HFFc6 (cell line): Measurements from ENCODE around the gene KIAA1755. TPM values are rescaled to one million over a fixed set of nuclear protein-coding genes. Genes with fewer than 3 reads are reported as not detected.

Experiments used
- DNase-seq: peaks from one replicate; pipeline ENCODE4 v3.0.0-alpha.2; 2018
- H3K27ac Mint-ChIP-seq: 2 replicates; pipeline ENCODE4 v1.8.0; 2020; ENCODE audit warnings: mild to moderate bottlenecking, mixed read lengths
- H3K27me3 Mint-ChIP-seq: 2 replicates; pipeline ENCODE4 v1.8.0; 2021; ENCODE audit warnings: mild to moderate bottlenecking, moderate library complexity, mixed read lengths; ENCODE audit not compliant: insufficient read depth
- H3K36me3 Mint-ChIP-seq: 2 replicates; pipeline ENCODE4 v1.8.0; 2021; ENCODE audit warnings: low read depth, mixed read lengths
- H3K4me1 Mint-ChIP-seq: 2 replicates; pipeline ENCODE4 v1.8.0; 2020; ENCODE audit warnings: low read depth, mixed read lengths
- H3K4me3 Mint-ChIP-seq: 2 replicates; pipeline ENCODE4 v1.8.0; 2020; ENCODE audit warnings: mild to moderate bottlenecking, moderate library complexity, mixed read lengths
- H3K9me3 Mint-ChIP-seq: 2 replicates; pipeline ENCODE4 v1.8.0; 2020; ENCODE audit warnings: mild to moderate bottlenecking, mixed read lengths
- total RNA-seq, 6 experiments: library from RNA; stranded (reverse); fragmentation: NEBNext Ultra II Directional; extraction: Animal tissue kit (Norgen Biotek cat#: 25700); gene quantifications; 2 replicates in 1 of 6; 3 replicates in 5 of 6; pipeline ENCODE4 v1.2.3, GENCODE V29; 2021
- TF ChIP-seq, protein P1 (sequence below): fragments of 200-600 bp; sonication (generic); IDR thresholded peaks from 2 replicates; pipeline ENCODE4 v1.5.0; 2021; ENCODE audit warnings: antibody characterized with exemption, mild to moderate bottlenecking

The KIAA1755 gene
- total RNA-seq, 6 experiments from 2014 or later: 1.2 to 4.4 (median 2.2) TPM

DNA sequence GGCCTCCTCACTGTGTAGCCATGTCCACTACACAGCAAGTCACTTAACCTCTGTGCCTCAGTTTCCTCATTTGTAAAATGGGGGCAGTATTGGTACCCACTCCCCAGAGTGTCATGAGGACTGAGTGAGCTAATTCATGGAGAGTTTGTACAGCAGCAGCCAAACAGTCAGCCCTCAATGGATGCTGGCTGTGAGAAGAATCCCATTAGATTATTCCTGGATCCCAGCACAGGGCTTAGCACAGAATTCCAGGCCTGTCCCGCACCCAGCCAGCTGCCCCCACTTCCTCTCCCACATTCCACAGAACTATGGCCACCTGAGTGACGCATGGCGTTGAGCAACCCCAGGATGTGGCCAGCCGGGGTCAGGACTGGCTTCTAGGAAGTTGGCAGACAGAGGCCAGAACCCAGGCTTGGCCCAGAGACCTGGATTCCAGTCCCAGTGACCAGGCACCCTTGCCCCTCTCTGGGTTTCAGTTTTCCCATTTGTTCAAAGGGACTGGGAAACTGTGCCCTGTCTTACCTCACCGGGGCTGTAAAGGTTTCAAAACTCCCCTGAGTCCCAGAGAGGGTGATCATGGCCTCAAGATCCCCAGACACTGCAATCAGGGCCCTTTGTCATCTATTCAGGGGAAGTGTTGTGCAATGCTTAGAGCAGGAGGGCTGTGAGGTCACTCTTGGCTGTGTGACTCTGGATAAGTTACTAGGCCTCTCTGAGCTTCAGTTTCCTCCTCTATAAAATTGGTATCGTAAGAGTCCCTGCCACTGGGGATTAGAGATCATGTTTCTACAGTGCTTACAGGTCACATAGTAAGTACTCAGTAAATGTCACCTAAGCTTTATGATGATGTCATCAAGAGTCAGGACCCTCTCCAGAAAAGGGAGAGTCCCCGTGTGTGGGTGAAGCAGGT lies 92.4 kb downstream of the KIAA1755 start:
- Mint-ChIP-seq H3K4me1 (peaks cover 100% of the 10 kb centered on the region), H3K27ac (peak overlapping the region; percentile 82), H3K4me3 (peak overlapping the region; percentile 53), H3K27me3 (no peaks in the 10 kb centered on the region), H3K36me3 (no peaks in the 10 kb centered on the region), H3K9me3 (no peaks in the 10 kb centered on the region)
- TF ChIP-seq, protein P1, sequence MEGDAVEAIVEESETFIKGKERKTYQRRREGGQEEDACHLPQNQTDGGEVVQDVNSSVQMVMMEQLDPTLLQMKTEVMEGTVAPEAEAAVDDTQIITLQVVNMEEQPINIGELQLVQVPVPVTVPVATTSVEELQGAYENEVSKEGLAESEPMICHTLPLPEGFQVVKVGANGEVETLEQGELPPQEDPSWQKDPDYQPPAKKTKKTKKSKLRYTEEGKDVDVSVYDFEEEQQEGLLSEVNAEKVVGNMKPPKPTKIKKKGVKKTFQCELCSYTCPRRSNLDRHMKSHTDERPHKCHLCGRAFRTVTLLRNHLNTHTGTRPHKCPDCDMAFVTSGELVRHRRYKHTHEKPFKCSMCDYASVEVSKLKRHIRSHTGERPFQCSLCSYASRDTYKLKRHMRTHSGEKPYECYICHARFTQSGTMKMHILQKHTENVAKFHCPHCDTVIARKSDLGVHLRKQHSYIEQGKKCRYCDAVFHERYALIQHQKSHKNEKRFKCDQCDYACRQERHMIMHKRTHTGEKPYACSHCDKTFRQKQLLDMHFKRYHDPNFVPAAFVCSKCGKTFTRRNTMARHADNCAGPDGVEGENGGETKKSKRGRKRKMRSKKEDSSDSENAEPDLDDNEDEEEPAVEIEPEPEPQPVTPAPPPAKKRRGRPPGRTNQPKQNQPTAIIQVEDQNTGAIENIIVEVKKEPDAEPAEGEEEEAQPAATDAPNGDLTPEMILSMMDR: no peak
- DNase-seq: peak; percentile 82

DNA sequence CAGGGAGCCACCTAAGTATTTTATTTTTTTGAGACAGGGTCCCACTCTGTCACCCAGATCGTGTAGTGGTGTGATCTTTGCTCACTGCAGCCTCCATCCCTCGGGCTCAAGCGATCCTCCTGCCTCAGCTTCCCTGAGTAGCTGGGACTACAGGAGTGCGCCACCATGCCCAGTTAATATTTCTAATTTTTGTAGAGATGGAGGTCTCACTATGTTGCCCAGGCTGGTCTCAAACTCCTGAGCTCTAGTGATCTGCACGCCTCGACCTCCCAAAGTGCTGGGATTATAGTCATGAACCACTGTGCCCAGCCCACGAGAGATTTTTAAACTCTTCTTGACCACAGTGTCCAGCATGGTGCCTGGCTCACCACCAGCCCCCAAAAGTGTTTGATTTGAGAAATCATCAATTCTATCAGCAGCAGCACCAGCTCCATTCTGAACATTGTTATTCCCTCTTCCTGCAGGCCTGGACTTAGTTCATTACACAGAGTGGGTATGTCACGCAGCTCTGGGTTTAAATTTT lies 93.1 kb downstream of the KIAA1755 start:
- no peaks in the 10 kb centered on the region for H3K9me3 Mint-ChIP-seq
- no peaks in the 10 kb centered on the region for H3K36me3 Mint-ChIP-seq
- peaks cover 100% of the 10 kb centered on the region for H3K4me1 Mint-ChIP-seq
- H3K27me3 Mint-ChIP-seq: no peaks in the 10 kb centered on the region
- no peak overlapping the region; the same call in 1 of the 2 replicates for H3K4me3 Mint-ChIP-seq
- H3K27ac Mint-ChIP-seq: peak overlapping the region; percentile 82
- TF ChIP-seq, protein P1: no peak
- no peak for DNase-seq

DNA sequence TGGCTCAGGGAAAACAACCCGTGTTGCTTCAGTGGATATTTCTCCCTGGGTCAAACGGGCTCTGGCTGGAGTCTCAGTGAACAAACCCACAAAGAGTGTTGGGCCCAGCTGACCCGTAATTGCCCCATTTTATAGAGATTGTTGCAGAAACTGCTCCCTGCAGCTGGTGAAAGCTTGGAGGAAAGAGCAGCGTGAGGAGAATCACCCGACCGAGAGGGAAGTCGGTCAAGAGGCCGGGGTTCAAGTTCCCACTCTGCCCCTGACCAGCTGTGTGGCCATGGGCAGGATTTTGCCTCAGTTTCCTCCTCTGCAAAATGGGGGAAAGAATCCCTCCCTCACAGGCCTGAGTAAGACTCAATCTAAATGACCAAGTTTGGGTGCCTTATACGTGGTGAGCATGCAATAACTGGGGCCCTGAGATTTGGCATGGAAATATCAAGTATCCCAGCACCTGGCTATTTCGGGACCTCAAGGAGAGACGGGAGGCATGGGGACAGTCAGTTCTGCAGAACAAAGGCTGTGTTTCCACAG lies 93.8 kb downstream of the KIAA1755 start:
- no peak for DNase-seq
- TF ChIP-seq, protein P1: no peak
- Mint-ChIP-seq H3K4me3 (no peak overlapping the region), H3K27me3 (no peaks in the 10 kb centered on the region), H3K4me1 (peaks cover 99% of the 10 kb centered on the region), H3K27ac (peak overlapping the region; percentile 20; the same call in 1 of the 2 replicates), H3K36me3 (no peaks in the 10 kb centered on the region), H3K9me3 (no peaks in the 10 kb centered on the region)

DNA sequence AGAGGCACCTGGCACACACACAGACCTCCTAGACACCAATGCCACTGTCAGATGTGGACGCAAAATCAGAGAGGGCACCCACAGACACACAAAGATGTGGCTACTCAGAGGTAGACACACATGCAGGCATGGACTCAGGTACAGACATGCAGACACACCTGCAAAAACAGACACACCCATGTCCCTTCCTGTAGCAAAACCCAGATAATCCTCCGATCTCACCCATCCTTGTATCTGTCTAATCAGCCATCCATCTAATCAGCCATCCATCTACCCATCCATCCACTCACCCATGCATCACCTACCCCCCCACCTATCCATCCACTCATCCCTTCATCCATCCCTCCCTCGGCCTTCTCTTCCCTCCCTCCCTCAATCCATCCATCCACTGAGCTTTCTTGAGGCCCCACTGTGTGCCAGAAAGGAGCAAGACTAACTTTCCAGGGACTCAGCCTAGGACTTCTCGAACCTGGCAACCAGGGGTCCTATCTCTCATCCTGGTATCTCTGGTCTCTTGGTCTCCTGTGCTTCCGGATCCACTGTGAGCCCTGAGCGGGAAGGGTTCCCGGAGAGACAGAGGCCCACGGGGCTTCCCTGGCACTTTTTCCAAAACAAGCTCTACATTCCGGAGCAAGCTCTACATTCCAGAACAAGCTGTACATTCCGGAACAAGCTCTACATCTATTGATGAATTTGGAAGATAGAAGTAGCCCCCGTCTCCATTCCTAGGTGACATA lies 94.4 kb downstream of the KIAA1755 start:
- peak overlapping the region; percentile 84; the same call in 1 of the 2 replicates for H3K4me3 Mint-ChIP-seq
- peaks cover 93% of the 10 kb centered on the region for H3K4me1 Mint-ChIP-seq
- H3K27ac Mint-ChIP-seq: peak overlapping the region; percentile 13

More for the DNA sequence above, 94.4 kb downstream of the KIAA1755 start:
- H3K9me3 Mint-ChIP-seq: no peaks in the 10 kb centered on the region
- DNase-seq: no peak
- H3K36me3 Mint-ChIP-seq: no peaks in the 10 kb centered on the region
- no peaks in the 10 kb centered on the region for H3K27me3 Mint-ChIP-seq
- TF ChIP-seq, protein P1: no peak
